ENCODE measurements around the gene GALT.
A peak's percentile ranks its signal among the peaks of the same experiment; 100 is the strongest.

Gene GALT

DNA sequence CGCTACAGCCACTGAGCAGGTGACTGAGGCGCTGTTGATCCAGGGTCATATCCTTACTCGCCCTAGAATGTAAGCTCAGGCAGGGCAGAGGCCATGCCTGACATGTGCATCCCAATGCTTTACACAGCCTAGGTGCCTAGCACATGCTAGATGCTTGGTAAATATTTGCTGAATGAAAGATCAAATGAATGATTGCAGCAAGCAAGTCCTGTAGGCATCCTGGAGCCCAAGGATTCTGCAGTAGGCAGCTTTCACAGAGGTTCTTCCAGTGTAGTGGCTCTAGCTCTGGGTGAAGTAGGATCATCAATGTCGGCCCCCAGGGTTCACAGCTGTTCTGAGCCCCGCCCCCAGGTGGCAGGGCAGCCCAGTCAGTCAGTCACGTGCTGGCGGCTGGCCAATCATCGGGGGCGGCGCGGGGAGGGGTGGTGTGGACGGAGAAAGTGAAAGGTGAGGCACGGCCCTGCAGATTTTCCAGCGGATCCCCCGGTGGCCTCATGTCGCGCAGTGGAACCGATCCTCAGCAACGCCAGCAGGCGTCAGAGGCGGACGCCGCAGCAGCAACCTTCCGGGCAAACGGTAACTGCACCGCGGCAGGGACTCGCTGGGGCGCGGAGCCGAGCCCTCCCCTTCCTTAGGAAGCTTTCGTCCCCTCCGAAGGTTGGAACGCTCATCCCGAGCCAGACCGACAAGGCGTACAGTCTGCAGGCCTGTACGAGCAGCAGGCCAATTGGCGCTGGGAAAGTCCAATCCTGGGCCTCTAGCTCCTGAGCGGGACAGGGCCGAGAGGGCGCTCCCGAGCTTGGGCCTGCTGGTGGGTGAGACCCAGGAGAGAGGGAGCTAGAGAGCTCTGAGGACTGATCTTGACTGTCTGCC is at the start of gene GALT:
GALT (plus strand) TSS at position 465 of the 873 bp plus-strand sequence; CDS start at position 495, 30 bp downstream.
- peak within 1 kb of the TSS; percentile 74 for H3K4me3 ChIP-seq (ENCODE audit: low read depth, low read length)
- peak; percentile 95 for DNase-seq (ENCODE audit: low read depth)
- TF ChIP-seq CTCF (IDR thresholded peaks at IDR 0.05; ENCODE audit: insufficient read depth, low read depth, low read length, missing control alignments): peak; percentile 43

DNA sequence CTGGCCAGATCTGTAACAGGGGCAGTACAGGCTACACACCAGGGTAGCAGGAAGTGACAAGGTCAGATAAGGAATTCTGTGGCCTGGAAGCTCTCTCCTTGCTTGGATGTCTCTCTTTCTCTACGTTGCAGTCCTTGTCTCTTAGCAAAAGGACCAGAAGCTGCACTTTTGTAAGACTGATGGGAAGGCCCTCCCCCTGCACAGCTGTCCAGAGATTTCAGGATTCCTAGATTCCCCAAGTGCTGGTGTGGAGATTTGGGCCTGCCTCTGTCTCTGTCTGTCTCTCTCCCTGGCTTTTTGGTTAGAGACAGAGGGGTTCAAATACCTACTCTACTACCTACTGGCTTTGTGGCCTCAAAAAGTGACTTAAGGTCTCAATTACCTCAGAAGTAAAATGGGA is 46.9 kb upstream of the GALT start:
- DNase-seq (ENCODE audit: low read depth): no peak
- H3K4me3 ChIP-seq (ENCODE audit: low read depth, low read length): no peak overlapping the region
- TF ChIP-seq CTCF (IDR thresholded peaks at IDR 0.05; ENCODE audit: insufficient read depth, low read depth, low read length, missing control alignments): no peak

- DNase-seq (ENCODE audit: low read depth): no peak
- TF ChIP-seq CTCF (IDR thresholded peaks at IDR 0.05; ENCODE audit: insufficient read depth, low read depth, low read length, missing control alignments): no peak
- no peak overlapping the region for H3K4me3 ChIP-seq (ENCODE audit: low read depth, low read length)
Observed at GRCh38 chr9:34600908-34601307, 45.6 kb upstream of the GALT start.

- no peak for TF ChIP-seq CTCF (IDR thresholded peaks at IDR 0.05; ENCODE audit: insufficient read depth, low read depth, low read length, missing control alignments)
- DNase-seq (ENCODE audit: low read depth): no peak
- no peak overlapping the region for H3K4me3 ChIP-seq (ENCODE audit: low read depth, low read length)
Observed at GRCh38 chr9:34601937-34602573, 44.4 kb upstream of the GALT start.

DNA sequence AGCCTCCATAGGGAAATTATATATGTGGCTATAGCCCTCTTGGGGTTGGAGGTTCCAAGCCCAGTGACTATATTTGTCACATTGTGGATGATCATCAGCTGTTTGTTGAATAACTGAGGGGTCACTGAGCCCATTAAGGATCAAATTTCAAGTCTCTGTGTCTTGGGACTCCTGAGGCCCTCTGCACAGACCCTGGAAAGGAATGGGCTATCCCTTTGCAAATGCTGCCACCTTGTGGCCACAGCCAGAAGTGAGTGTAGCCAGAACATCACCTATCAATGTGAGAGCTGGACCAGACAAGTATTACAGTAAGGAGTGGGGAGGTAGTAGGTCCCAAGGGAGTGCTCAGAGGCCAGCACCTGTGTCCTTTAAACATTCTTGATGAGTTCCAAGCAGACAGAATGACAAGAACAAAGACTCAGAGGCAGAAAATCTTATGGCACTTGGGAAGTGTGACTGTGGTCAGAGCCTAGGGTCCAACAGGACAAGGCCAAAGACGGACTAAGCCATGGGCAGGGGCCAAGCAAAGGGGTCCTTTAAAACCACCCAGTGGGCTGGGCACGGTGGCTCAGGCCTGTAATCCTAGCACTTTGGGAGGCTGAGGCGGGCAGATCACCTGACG is 42.8 kb upstream of the GALT start:
- TF ChIP-seq CTCF (IDR thresholded peaks at IDR 0.05; ENCODE audit: insufficient read depth, low read depth, low read length, missing control alignments): peak; percentile 88
- H3K4me3 ChIP-seq (ENCODE audit: low read depth, low read length): no peak overlapping the region
- peak; percentile 79 for DNase-seq (ENCODE audit: low read depth)

DNA sequence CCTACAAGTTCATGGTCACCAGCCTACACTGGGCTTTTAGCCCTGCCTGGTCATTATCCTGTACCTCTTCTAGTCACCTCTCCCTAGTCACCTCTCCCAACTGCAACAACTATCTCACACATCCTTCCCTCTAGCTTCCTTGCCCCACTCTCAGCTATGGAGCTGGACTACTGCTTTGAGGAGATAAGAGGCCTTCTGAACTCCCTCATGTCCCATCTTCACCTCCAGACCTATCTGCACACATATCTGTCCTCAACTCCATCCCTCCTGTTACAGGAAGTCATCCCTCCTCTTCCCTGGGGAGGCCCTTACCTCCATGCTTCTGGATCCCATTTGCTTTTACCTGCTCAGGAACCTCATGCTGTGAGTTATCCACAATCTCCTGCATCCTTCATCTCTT is 40.3 kb upstream of the GALT start:
- TF ChIP-seq CTCF (IDR thresholded peaks at IDR 0.05; ENCODE audit: insufficient read depth, low read depth, low read length, missing control alignments): no peak
- DNase-seq (ENCODE audit: low read depth): no peak
- H3K4me3 ChIP-seq (ENCODE audit: low read depth, low read length): no peak overlapping the region
